GM12878 (cell line): ENCODE results near the gene EPN3. TPM values are rescaled to one million over a fixed set of nuclear protein-coding genes. Genes with fewer than 3 reads are reported as not detected.

Experiments
- ATAC-seq: fragments of 200-7000 bp; cut with Tn5 transposase; 3 replicates; pipeline ENCODE4 v1.9.1; 2020; ENCODE audit warnings: mild to moderate bottlenecking, moderate library complexity
- BruUV-seq: library from RNA; stranded (reverse); fragments of 400-500 nt; replicated peaks from 2 replicates; lab custom pipeline; 2021; lab: Mats Ljungman, UMichigan
- CTCF ChIA-PET: fragments of 300-600 bp; sonication (Branson Sonifier 250); formaldehyde crosslinking; extraction: SDS; loops from one replicate; lab custom pipeline; 2021; ENCODE audit warnings: inconsistent platforms; lab: Yijun Ruan, JAX
- POLR2A ChIA-PET: fragments of 350-600 bp; formaldehyde crosslinking; extraction: SDS; loops from one replicate; lab custom pipeline; 2021; ENCODE audit warnings: inconsistent platforms; lab: Charles Lee
- RAD21 ChIA-PET: fragments of 300-600 bp; sonication (Branson Sonifier 250); formaldehyde crosslinking; loops from one replicate; lab custom pipeline; 2023; ENCODE audit warnings: antibody characterized with exemption; ENCODE audit not compliant: unreplicated experiment; lab: Charles Lee
- SMC1A ChIA-PET: fragments of 300-600 bp; sonication (Branson Sonifier 250); formaldehyde crosslinking; loops from one replicate; lab custom pipeline; 2023; ENCODE audit not compliant: unreplicated experiment, uncharacterized antibody; lab: Charles Lee
- DNase-seq: peaks from one replicate; pipeline ENCODE4 v3.0.0-alpha.2; 2011; ENCODE audit warnings: low read depth, low spot score
- FAIRE-seq: peaks from 3 replicates; lab custom pipeline; 2011; peaks lifted over from hg19 to GRCh38; lab: Jason Lieb, UNC
- H2AFZ ChIP-seq: 2 replicates; pipeline ENCODE4 v1.6.0; 2011; ENCODE audit warnings: low read depth, low read length, control low read depth; ENCODE audit not compliant: control insufficient read depth
- H3K27ac ChIP-seq: 2 replicates; pipeline ENCODE4 v1.5.1; 2011; ENCODE audit warnings: control low read depth; ENCODE audit not compliant: control insufficient read depth, insufficient read depth
- H3K27me3 ChIP-seq, 2 experiments: replicated peaks in 1 of 2; 2 replicates each; pipeline versions ENCODE4 v1.6.0 to v1.6.1; 2011; ENCODE audit warnings: low read length in 1 of 2; ENCODE audit not compliant: control insufficient read depth in 2 of 2, insufficient read depth in 2 of 2
- H3K36me3 ChIP-seq, 2 experiments: 2 replicates each; pipeline ENCODE4 v1.5.1; 2011; ENCODE audit warnings: low read length in 1 of 2; ENCODE audit not compliant: control insufficient read depth in 2 of 2, insufficient read depth in 2 of 2
- H3K4me1 ChIP-seq: 2 replicates; pipeline ENCODE4 v1.6.1; 2011; ENCODE audit warnings: mild to moderate bottlenecking, low read length, moderate library complexity, mixed read lengths; ENCODE audit not compliant: control insufficient read depth, insufficient read depth
- H3K4me2 ChIP-seq: 2 replicates; pipeline ENCODE4 v1.6.0; 2011; ENCODE audit warnings: control low read depth; ENCODE audit not compliant: control insufficient read depth, insufficient read depth
- H3K4me3 ChIP-seq: fragments of 200-600 bp; sonication (generic); 2 replicates; pipeline ENCODE4 v1.5.1; 2016
- H3K79me2 ChIP-seq: 2 replicates; pipeline ENCODE4 v1.6.0; 2011; ENCODE audit warnings: low read length; ENCODE audit not compliant: control insufficient read depth, insufficient read depth
- H3K9ac ChIP-seq: 2 replicates; pipeline ENCODE4 v1.8.0; 2011; ENCODE audit warnings: low read length, control low read depth, mixed read lengths; ENCODE audit not compliant: control insufficient read depth, insufficient read depth
- H3K9me3 ChIP-seq: replicated peaks from 3 replicates; pipeline ENCODE4 v1.5.1; 2011; ENCODE audit warnings: mild to moderate bottlenecking, low read length; ENCODE audit not compliant: control insufficient read depth, insufficient read depth
- H4K20me1 ChIP-seq: 2 replicates; pipeline ENCODE4 v1.6.0; 2011; ENCODE audit not compliant: control insufficient read depth, insufficient read depth
- E4F1 ChIP-seq: fragments of 450-650 bp; IDR thresholded peaks from 2 replicates; pipeline ENCODE4 v1.6.1; 2018; ENCODE audit warnings: borderline replicate concordance, mild to moderate bottlenecking; ENCODE audit not compliant: partially characterized antibody
- FOXK2 ChIP-seq: fragments of 450-650 bp; IDR thresholded peaks from 2 replicates; pipeline ENCODE4 v1.6.1; 2017; ENCODE audit warnings: mild to moderate bottlenecking, moderate library complexity
- KDM1A ChIP-seq: fragments of 200-600 bp; sonication (generic); IDR thresholded peaks from 2 replicates; pipeline ENCODE4 v1.6.1; 2016; ENCODE audit warnings: borderline replicate concordance
- MEF2A ChIP-seq: IDR thresholded peaks from 2 replicates; pipeline ENCODE4 v1.6.1; 2011; ENCODE audit warnings: low read depth, mild to moderate bottlenecking, low read length, moderate library complexity; ENCODE audit not compliant: insufficient read depth
- MTA2 ChIP-seq: fragments of 450-650 bp; IDR thresholded peaks from 2 replicates; pipeline ENCODE4 v1.6.1; 2016; ENCODE audit warnings: low read depth, mild to moderate bottlenecking, moderate library complexity
- NFXL1 ChIP-seq: fragments of 450-650 bp; IDR thresholded peaks from 2 replicates; pipeline ENCODE4 v1.6.1; 2017; ENCODE audit warnings: antibody characterized with exemption, mild to moderate bottlenecking, borderline replicate concordance
- NR2C2 ChIP-seq: IDR thresholded peaks from 2 replicates; pipeline ENCODE4 v1.6.1; 2011; ENCODE audit warnings: borderline replicate concordance, low read depth; ENCODE audit not compliant: control insufficient read depth, insufficient read length
- PBX3 ChIP-seq: IDR thresholded peaks from 2 replicates; pipeline ENCODE4 v1.6.1; 2011; ENCODE audit warnings: mild to moderate bottlenecking, low read depth, low read length, moderate library complexity; ENCODE audit not compliant: insufficient replicate concordance
- SREBF1 ChIP-seq: IDR thresholded peaks from 2 replicates; pipeline ENCODE4 v1.6.1; 2012; ENCODE audit warnings: mild to moderate bottlenecking, low read length
- ZNF217 ChIP-seq: fragments of 450-650 bp; IDR thresholded peaks from 2 replicates; pipeline ENCODE4 v1.6.1; 2017; ENCODE audit warnings: antibody characterized with exemption, mild to moderate bottlenecking
- WGBS: methylation state at CpG from one replicate; pipeline ENCODE4 v1.1.6; 2016; ENCODE audit warnings: low lambda C conversion rate; ENCODE audit not compliant: insufficient replicate concordance, insufficient coverage; ENCODE audit errors: missing lambda C conversion rate; 5-methylcytosine and 5-hydroxymethylcytosine counted together
- in situ Hi-C: fragments of 300-500 bp; cut with MboI; formaldehyde crosslinking; loops from 9 replicates; pipeline ENCODE4 v1.14.3; 2018; ENCODE audit warnings: mixed read lengths
- intact Hi-C: fragments of 100-400 bp; cut with micrococcal nuclease; formaldehyde crosslinking; loops from one replicate; pipeline ENCODE4 v1.14.2; 2022; ENCODE audit not compliant: unreplicated experiment
- polyA plus RNA-seq, 11 experiments: library from polyadenylated mRNA; depleted of rRNA in 4 of 11; unstranded in 6 of 11; stranded (reverse) in 5 of 11; fragments of >200 nt; fragmentation: Nextera tagmentation in 4 of 11; fragmentation: Illumina TruSeq in 1 of 11; extraction: Ambion mirVana in 4 of 11; extraction: Trizol in 1 of 11; gene quantifications; 1 replicate in 1 of 11; 2 replicates in 10 of 11; pipeline versions ENCODE4 v1.2.1 to v1.2.3, GENCODE V29; 2011 to 2016; ENCODE audit warnings: inconsistent platforms in 2 of 11, missing spikeins in 2 of 11, low read depth in 1 of 11
- total RNA-seq, 4 experiments: library from RNA; depleted of rRNA in 3 of 4; stranded (reverse); fragments of >200 nt in 3 of 4; fragmentation: Illumina TruSeq in 1 of 4; extraction: Trizol in 1 of 4; gene quantifications; 2 replicates each; pipeline versions ENCODE4 v1.2.1 to v1.2.3, GENCODE V29; 2013 to 2021

Gene EPN3
- total and polyA plus RNA-seq, 10 of the 15 experiments (the other 5 are each of a cell fraction or from before 2014, with no cell fraction given), result 0.04 to 0.07 TPM; not detected in 8

- H3K4me3 ChIP-seq, result no peak overlapping the region
- H3K27me3 ChIP-seq, result no peaks in the 10 kb centered on the region
- no peak overlapping the region for H3K4me2 ChIP-seq
- H3K9me3 ChIP-seq, result no peaks in the 10 kb centered on the region
- no peak for ATAC-seq
- no peak overlapping the region for H3K27ac ChIP-seq
- no TSS peak for BruUV-seq
- ChIA-PET RAD21 (no interaction called here), SMC1A (no interaction called here), CTCF (no interaction called here), POLR2A (no interaction called here)
- in situ Hi-C loops, result no loop called here
- FAIRE-seq, result no peak
- H3K9ac ChIP-seq, result no peak overlapping the region
- DNase-seq, result no peak
- intact Hi-C loops, result no loop called here
- H2AFZ ChIP-seq, result no peak overlapping the region
- no peaks in the 10 kb centered on the region for H3K4me1 ChIP-seq
- H4K20me1 ChIP-seq, result no peaks in the 10 kb centered on the region
- H3K36me3 ChIP-seq, result no peaks in the 10 kb centered on the region
- no peak for TF ChIP-seq SREBF1
- no peak for TF ChIP-seq NR2C2
- TF ChIP-seq ZNF217, result no peak
- no peak for TF ChIP-seq MEF2A
- TF ChIP-seq FOXK2, result no peak
- WGBS, result 27% methylated on average over 1 of the region's 1 CpG
- H3K79me2 ChIP-seq, result no peaks in the 10 kb centered on the region
Observed at GRCh38 chr17:50491505-50491904, 41.0 kb upstream of the EPN3 start.

GRCh38 chr17:50492214-50492613, 40.3 kb upstream of the EPN3 start:
- Histone ChIP-seq H3K9me3 (no peaks in the 10 kb centered on the region), H3K79me2 (no peaks in the 10 kb centered on the region), H3K36me3 (no peaks in the 10 kb centered on the region), H3K4me3 (no peak overlapping the region), H4K20me1 (no peaks in the 10 kb centered on the region), H3K27me3 (no peaks in the 10 kb centered on the region), H3K27ac (no peak overlapping the region), H3K4me2 (no peak overlapping the region), H3K4me1 (no peaks in the 10 kb centered on the region), H2AFZ (no peak overlapping the region), H3K9ac (no peak overlapping the region)
- BruUV-seq, result no TSS peak
- ChIA-PET RAD21 (interaction anchor here (0.6 kb wide), 1 partner anchor 12 kb away, joined by 3 read pairs; no protein-coding TSS in a partner anchor), CTCF (interaction anchor here (1.4 to 2.5 kb wide), 3 partner anchors 10 to 350 kb away, joined by 3 to 12 read pairs (median 4); partner anchors contain the start of gene RSAD1), POLR2A (interaction anchor here (0.5 kb wide), 1 partner anchor 14 kb away, joined by 4 read pairs; no protein-coding TSS in a partner anchor), SMC1A (interaction anchor here (0.6 to 1.1 kb wide), 2 partner anchors 9 to 212 kb away, joined by 3 read pairs; no protein-coding TSS in a partner anchor)
- DNase-seq, result no peak
- WGBS, result 79% methylated on average over 8 of the region's 8 CpGs
- TF ChIP-seq NFXL1 (no peak), E4F1 (no peak), MTA2 (no peak), KDM1A (no peak), SREBF1 (no peak), PBX3 (no peak)
- intact Hi-C loops (no loop called here), in situ Hi-C loops (no loop called here)
- ATAC-seq, result no peak
- no peak for FAIRE-seq
